GM23248 (cell line): ENCODE measurements around the gene SESTD1.

Experiments
- EZH2 ChIP-seq: fragments of 200-600 bp; sonication (generic); IDR thresholded peaks from 2 replicates; pipeline ENCODE4 v1.6.1; 2018; ENCODE audit warnings: antibody characterized with exemption, mild to moderate bottlenecking; ENCODE audit not compliant: insufficient read depth, poor library complexity, severe bottlenecking
- EZH2phosphoT487 ChIP-seq: fragments of 200-600 bp; sonication (generic); IDR thresholded peaks from 2 replicates; pipeline ENCODE4 v1.6.1; 2018; ENCODE audit warnings: antibody characterized with exemption, moderate library complexity, mild to moderate bottlenecking, low read depth; ENCODE audit not compliant: insufficient read depth

DNA sequence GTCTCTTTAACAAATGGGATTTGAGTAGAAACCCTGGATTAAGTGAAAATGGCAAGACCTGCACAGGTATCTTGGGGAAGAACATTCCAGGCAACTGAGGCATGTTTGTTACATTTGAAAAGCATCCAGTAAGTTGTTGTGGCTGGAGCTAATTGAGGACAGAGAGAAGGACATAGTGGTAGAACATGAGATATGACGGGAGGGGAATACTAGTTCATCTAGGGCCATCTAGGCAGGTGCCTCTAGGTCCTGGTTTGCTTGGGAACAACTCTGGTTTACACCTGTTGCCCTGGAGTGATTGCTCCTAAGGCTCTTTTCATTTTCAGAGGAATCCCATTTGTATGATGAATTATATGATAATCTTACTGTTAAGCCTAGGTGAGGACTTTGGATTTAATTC, 194.9 kb downstream of the SESTD1 start:
- TF ChIP-seq EZH2phosphoT487: no peak
- TF ChIP-seq EZH2: no peak
